PC-9 (cell line): ENCODE measurements around the gene SNX9. TPM values are rescaled to one million over a fixed set of nuclear protein-coding genes. Genes with fewer than 3 reads are reported as not detected.
A peak's percentile ranks its signal among the peaks of the same experiment; 100 is the strongest.

Experiments
- BruUV-seq: library from RNA; stranded (reverse); fragments of 400-500 nt; replicated peaks from 2 replicates; lab custom pipeline; 2021; lab: Mats Ljungman, UMichigan
- CTCF ChIA-PET: fragments of 300-600 bp; sonication (Branson Sonifier 250); formaldehyde crosslinking; loops from one replicate; lab custom pipeline; 2022; ENCODE audit warnings: antibody characterized with exemption; lab: Charles Lee
- POLR2A ChIA-PET: fragments of 300-600 bp; sonication (Branson Sonifier 250); formaldehyde crosslinking; loops from one replicate; lab custom pipeline; 2022; ENCODE audit warnings: antibody characterized with exemption; ENCODE audit not compliant: unreplicated experiment; lab: Charles Lee
- DNase-seq, 2 experiments: peaks; one replicate each; pipeline versions ENCODE4 v3.0.0 to v3.0.0-alpha.2; 2015 to 2022; ENCODE audit warnings: mixed read lengths in 1 of 2
- H2AFZ ChIP-seq: fragments of 200-600 bp; sonication (generic); 2 replicates; pipeline ENCODE4 v1.8.1; 2017; ENCODE audit warnings: antibody characterized with exemption
- H3F3A ChIP-seq: fragments of 200-600 bp; sonication (generic); 2 replicates; pipeline ENCODE4 v1.8.1; 2017; ENCODE audit warnings: antibody characterized with exemption, mild to moderate bottlenecking, low read depth; ENCODE audit not compliant: insufficient read depth
- H3K27ac ChIP-seq: fragments of 200-600 bp; sonication (generic); 2 replicates; pipeline ENCODE4 v1.6.1; 2016; ENCODE audit warnings: mixed run types
- H3K27me3 ChIP-seq: fragments of 200-600 bp; sonication (generic); 2 replicates; pipeline ENCODE4 v1.6.1; 2016; ENCODE audit warnings: low read depth, mixed run types; ENCODE audit not compliant: insufficient read depth
- H3K36me3 ChIP-seq: fragments of 200-600 bp; sonication (generic); 2 replicates; pipeline ENCODE4 v1.6.1; 2016; ENCODE audit warnings: low read depth, mixed run types
- H3K4me1 ChIP-seq: fragments of 200-600 bp; sonication (generic); replicated peaks from 2 replicates; pipeline ENCODE4 v1.6.1; 2016; ENCODE audit warnings: mixed run types; ENCODE audit not compliant: insufficient read depth
- H3K4me2 ChIP-seq: fragments of 200-600 bp; sonication (generic); 2 replicates; pipeline ENCODE4 v1.6.1; 2017; ENCODE audit warnings: mixed run types
- H3K4me3 ChIP-seq: fragments of 200-600 bp; sonication (generic); 2 replicates; pipeline ENCODE4 v1.6.1; 2016; ENCODE audit warnings: mixed run types
- H3K79me2 ChIP-seq: fragments of 200-600 bp; sonication (generic); 2 replicates; pipeline ENCODE4 v1.6.1; 2017; ENCODE audit warnings: low read depth, mixed run types
- H3K9me2 ChIP-seq: fragments of 200-600 bp; sonication (generic); 2 replicates; pipeline ENCODE4 v1.8.1; 2017; ENCODE audit warnings: mild to moderate bottlenecking; ENCODE audit not compliant: insufficient read depth
- H3K9me3 ChIP-seq: fragments of 200-600 bp; sonication (generic); 2 replicates; pipeline ENCODE4 v1.8.1; 2016; ENCODE audit warnings: low read depth; ENCODE audit not compliant: insufficient read depth
- H4K20me1 ChIP-seq: fragments of 200-600 bp; sonication (generic); 2 replicates; pipeline ENCODE4 v1.8.1; 2017; ENCODE audit not compliant: insufficient read depth
- EZH2 ChIP-seq: fragments of 200-600 bp; sonication (generic); IDR thresholded peaks from 2 replicates; pipeline ENCODE4 v1.8.0; 2017; ENCODE audit warnings: antibody characterized with exemption, low read depth
- intact Hi-C: fragments of 100-400 bp; cut with micrococcal nuclease; formaldehyde crosslinking; loops from one replicate; pipeline ENCODE4 v1.10.0; 2022; ENCODE audit not compliant: unreplicated experiment
- total RNA-seq: library from RNA; stranded (reverse); gene quantifications from 2 replicates; pipeline ENCODE4 v1.2.3, GENCODE V29; 2021
- TF ChIP-seq, protein P1 (sequence below): fragments of 200-600 bp; sonication (generic); conservative IDR thresholded peaks from 2 replicates; pipeline ENCODE4 v1.6.1; 2017; ENCODE audit warnings: mixed run types, antibody characterized with exemption, mild to moderate bottlenecking, moderate library complexity

The SNX9 gene
- total RNA-seq, 1 experiment from 2014 or later, result 25.0 TPM

DNA sequence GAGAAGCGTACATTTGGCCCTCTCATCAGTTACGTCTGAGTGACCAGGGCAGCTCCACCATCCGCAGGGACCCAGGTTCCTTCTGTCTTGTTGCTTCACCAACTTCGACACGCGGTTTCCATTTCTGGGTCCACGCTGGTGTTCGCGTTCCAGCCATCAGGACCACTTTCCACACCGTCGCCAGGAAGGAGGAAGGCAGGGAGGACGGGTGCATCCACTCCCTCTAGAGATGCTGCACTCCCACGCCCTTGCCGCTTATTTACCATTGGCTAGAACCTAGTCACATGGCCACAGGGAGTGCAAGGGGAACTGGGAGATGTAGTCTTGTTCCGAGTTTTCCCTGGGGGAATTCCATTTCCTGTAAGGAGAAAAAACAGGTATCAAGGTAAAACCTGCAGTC, 33.2 kb upstream of the SNX9 start:
- ChIA-PET CTCF (no interaction called here), POLR2A (no interaction called here)
- intact Hi-C loops, result no loop called here
- H3K4me3 ChIP-seq, result no peak overlapping the region
- TF ChIP-seq, protein P1, sequence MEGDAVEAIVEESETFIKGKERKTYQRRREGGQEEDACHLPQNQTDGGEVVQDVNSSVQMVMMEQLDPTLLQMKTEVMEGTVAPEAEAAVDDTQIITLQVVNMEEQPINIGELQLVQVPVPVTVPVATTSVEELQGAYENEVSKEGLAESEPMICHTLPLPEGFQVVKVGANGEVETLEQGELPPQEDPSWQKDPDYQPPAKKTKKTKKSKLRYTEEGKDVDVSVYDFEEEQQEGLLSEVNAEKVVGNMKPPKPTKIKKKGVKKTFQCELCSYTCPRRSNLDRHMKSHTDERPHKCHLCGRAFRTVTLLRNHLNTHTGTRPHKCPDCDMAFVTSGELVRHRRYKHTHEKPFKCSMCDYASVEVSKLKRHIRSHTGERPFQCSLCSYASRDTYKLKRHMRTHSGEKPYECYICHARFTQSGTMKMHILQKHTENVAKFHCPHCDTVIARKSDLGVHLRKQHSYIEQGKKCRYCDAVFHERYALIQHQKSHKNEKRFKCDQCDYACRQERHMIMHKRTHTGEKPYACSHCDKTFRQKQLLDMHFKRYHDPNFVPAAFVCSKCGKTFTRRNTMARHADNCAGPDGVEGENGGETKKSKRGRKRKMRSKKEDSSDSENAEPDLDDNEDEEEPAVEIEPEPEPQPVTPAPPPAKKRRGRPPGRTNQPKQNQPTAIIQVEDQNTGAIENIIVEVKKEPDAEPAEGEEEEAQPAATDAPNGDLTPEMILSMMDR, result no peak
- no peak for TF ChIP-seq EZH2
- no peaks in the 10 kb centered on the region for H4K20me1 ChIP-seq
- no peaks in the 10 kb centered on the region for H3K79me2 ChIP-seq
- H3K36me3 ChIP-seq, result no peaks in the 10 kb centered on the region
- no peak overlapping the region for H3K27ac ChIP-seq
- H2AFZ ChIP-seq, result no peak overlapping the region
- no peaks in the 10 kb centered on the region for H3K9me2 ChIP-seq
- H3K9me3 ChIP-seq, result no peaks in the 10 kb centered on the region
- BruUV-seq, result no TSS peak
- peaks cover 8% of the 10 kb centered on the region; the same call in 1 of the 2 replicates for H3F3A ChIP-seq
- no peak for DNase-seq
- no peaks in the 10 kb centered on the region for H3K27me3 ChIP-seq
- peaks cover 13% of the 10 kb centered on the region for H3K4me1 ChIP-seq
- no peak overlapping the region for H3K4me2 ChIP-seq

DNA sequence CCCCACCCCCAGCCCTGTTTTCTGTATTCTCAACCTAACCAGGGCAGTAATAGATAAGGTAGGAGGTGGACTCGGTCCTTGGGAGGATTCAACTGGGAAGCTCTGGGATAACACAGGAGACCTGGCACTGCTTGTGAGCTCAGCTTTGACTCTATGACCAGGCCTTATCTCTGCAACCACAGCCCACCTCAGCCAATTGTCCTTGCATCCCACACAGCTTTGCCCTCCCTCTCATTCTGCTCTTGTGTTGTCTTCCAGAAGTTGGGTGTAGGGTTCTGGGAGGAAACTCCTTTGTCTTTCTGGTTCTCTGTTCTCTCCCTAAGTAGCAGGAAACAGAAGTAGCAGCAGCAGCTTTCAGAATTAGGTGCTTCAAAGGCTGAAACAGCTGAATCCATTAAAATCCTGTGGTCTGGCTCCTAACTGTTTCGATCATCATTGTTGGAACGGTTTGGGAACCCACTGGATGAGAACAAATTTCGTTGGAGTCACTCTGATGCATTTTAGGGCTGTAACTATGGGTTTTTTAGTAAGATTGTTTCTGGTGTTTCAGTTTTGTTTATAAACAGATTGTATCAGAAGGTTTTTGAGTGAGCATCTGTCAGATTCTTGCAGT, 32.4 kb upstream of the SNX9 start:
- no peaks in the 10 kb centered on the region for H4K20me1 ChIP-seq
- H3K9me2 ChIP-seq, result no peaks in the 10 kb centered on the region
- no peak overlapping the region for H3K4me2 ChIP-seq
- H2AFZ ChIP-seq, result no peak overlapping the region
- no peak for DNase-seq
- no peak overlapping the region for H3K4me3 ChIP-seq
- H3F3A ChIP-seq, result peaks cover 8% of the 10 kb centered on the region; the same call in 1 of the 2 replicates
- no peaks in the 10 kb centered on the region for H3K36me3 ChIP-seq
- ChIA-PET POLR2A (interaction anchor here (0.7 kb wide), 1 partner anchor 60 kb away, joined by 3 read pairs; no protein-coding TSS in a partner anchor), CTCF (no interaction called here)
- H3K4me1 ChIP-seq, result peaks cover 13% of the 10 kb centered on the region
- BruUV-seq, result no TSS peak
- no peaks in the 10 kb centered on the region for H3K79me2 ChIP-seq
- TF ChIP-seq EZH2, result no peak
- TF ChIP-seq, protein P1, result no peak
- no peaks in the 10 kb centered on the region for H3K9me3 ChIP-seq
- H3K27ac ChIP-seq, result no peak overlapping the region
- intact Hi-C loops, result no loop called here
- no peaks in the 10 kb centered on the region for H3K27me3 ChIP-seq

DNA sequence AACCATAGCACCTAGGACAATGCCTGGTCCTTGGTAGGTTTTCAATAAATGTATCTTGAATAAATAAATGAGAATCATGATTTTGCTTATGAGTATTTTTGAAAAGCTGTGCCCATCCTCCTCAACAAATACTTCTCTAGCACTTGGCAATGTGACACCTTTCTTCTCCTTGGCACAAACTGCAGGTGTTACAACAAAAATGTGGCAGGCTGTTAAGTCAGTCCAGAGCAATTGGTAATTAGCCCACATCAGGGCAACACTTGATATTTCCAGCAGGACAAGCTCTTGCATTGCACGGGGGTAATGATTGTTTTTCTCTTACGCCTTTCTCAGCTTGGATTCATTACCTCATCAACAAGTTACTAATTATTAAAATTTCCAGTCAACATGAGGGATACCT, 31.6 kb upstream of the SNX9 start:
- no peaks in the 10 kb centered on the region for H4K20me1 ChIP-seq
- H3K4me2 ChIP-seq, result no peak overlapping the region
- BruUV-seq, result no TSS peak
- ChIA-PET POLR2A (no interaction called here), CTCF (no interaction called here)
- H3K79me2 ChIP-seq, result no peaks in the 10 kb centered on the region
- intact Hi-C loops, result no loop called here
- DNase-seq, result peak in 1 of 2 experiments; percentile 58
- no peaks in the 10 kb centered on the region for H3K36me3 ChIP-seq
- H2AFZ ChIP-seq, result no peak overlapping the region
- H3K4me3 ChIP-seq, result no peak overlapping the region
- H3K9me2 ChIP-seq, result no peaks in the 10 kb centered on the region
- no peaks in the 10 kb centered on the region for H3K9me3 ChIP-seq
- peaks cover 8% of the 10 kb centered on the region; the same call in 1 of the 2 replicates for H3F3A ChIP-seq
- no peaks in the 10 kb centered on the region for H3K27me3 ChIP-seq
- TF ChIP-seq EZH2, result no peak
- TF ChIP-seq, protein P1, result no peak
- peaks cover 13% of the 10 kb centered on the region for H3K4me1 ChIP-seq
- H3K27ac ChIP-seq, result no peak overlapping the region
